GM21576 (cell line): ENCODE results near the gene GAK.

ENCODE experiments used
- ATAC-seq: cut with Tn5 transposase; IDR thresholded peaks from one replicate; pipeline ENCODE4 v1.9.1; 2021; ENCODE audit warnings: mild to moderate bottlenecking, moderate library complexity; ENCODE audit not compliant: unreplicated experiment

Gene GAK

GRCh38 chr4:892780-893179, 39.3 kb downstream of the GAK start:
- no peak for ATAC-seq

GRCh38 chr4:891747-892146, 40.4 kb downstream of the GAK start:
- no peak for ATAC-seq

- ATAC-seq, result no peak
Measured at GRCh38 chr4:890036-890695, 42.0 kb downstream of the GAK start.

- ATAC-seq, result no peak
Measured at GRCh38 chr4:889516-889915, 42.6 kb downstream of the GAK start.

- no peak for ATAC-seq
Measured at GRCh38 chr4:888029-888428, 44.1 kb downstream of the GAK start.

- no peak for ATAC-seq
Measured at GRCh38 chr4:887034-887763, 44.9 kb downstream of the GAK start.

GRCh38 chr4:886244-886643, 45.9 kb downstream of the GAK start:
- ATAC-seq, result no peak

GRCh38 chr4:885353-885752, 46.8 kb downstream of the GAK start:
- no peak for ATAC-seq

GRCh38 chr4:884896-885295, 47.2 kb downstream of the GAK start:
- ATAC-seq, result no peak

GRCh38 chr4:884259-884658, 47.9 kb downstream of the GAK start:
- ATAC-seq, result no peak

- ATAC-seq, result no peak
Measured at GRCh38 chr4:883377-884095, 48.6 kb downstream of the GAK start.

- ATAC-seq, result no peak
Measured at GRCh38 chr4:882646-883045, 49.5 kb downstream of the GAK start.

- ATAC-seq, result no peak
Measured at GRCh38 chr4:881709-882108, 50.4 kb downstream of the GAK start.

- no peak for ATAC-seq
Measured at GRCh38 chr4:880684-881405, 51.3 kb downstream of the GAK start.

GRCh38 chr4:879729-880077, 52.4 kb downstream of the GAK start:
- ATAC-seq, result no peak

GRCh38 chr4:878796-879728, 53.1 kb downstream of the GAK start:
- ATAC-seq, result no peak

- ATAC-seq, result no peak
Measured at GRCh38 chr4:877502-877901, 54.6 kb downstream of the GAK start.

- ATAC-seq, result no peak
Measured at GRCh38 chr4:876780-877179, 55.3 kb downstream of the GAK start.

GRCh38 chr4:875818-876423, 56.2 kb downstream of the GAK start:
- ATAC-seq, result no peak
